Measurements from ENCODE around the gene QRFP. TPM values are rescaled to one million over a fixed set of nuclear protein-coding genes. Genes with fewer than 3 reads are reported as not detected.

QRFP gene
- polyA plus RNA-seq, 3 donors from 2014 or later: not detected

GRCh38 chr9:130890124-130890523 is 6.5 kb downstream of the QRFP start:
- Mint-ChIP-seq H3K4me3 (no peak overlapping the region), H3K27me3 (ENCODE audit: low read depth in 3 of 3) (peaks cover 0 to 2% (median 0%) of the 10 kb centered on the region in 3 donors), H3K9me3 (no peaks in the 10 kb centered on the region), H3K4me1 (peaks cover 0 to 3% of the 10 kb centered on the region in 2 donors), H3K27ac (no peak overlapping the region), H3K36me3 (peaks cover 7 to 16% (median 8%) of the 10 kb centered on the region in 3 donors)
- no peak for DNase-seq

- H3K4me1 Mint-ChIP-seq: peaks cover 0 to 1% of the 10 kb centered on the region in 2 donors
Observed at GRCh38 chr9:130888146-130888885, 8.3 kb downstream of the QRFP start.

DNA sequence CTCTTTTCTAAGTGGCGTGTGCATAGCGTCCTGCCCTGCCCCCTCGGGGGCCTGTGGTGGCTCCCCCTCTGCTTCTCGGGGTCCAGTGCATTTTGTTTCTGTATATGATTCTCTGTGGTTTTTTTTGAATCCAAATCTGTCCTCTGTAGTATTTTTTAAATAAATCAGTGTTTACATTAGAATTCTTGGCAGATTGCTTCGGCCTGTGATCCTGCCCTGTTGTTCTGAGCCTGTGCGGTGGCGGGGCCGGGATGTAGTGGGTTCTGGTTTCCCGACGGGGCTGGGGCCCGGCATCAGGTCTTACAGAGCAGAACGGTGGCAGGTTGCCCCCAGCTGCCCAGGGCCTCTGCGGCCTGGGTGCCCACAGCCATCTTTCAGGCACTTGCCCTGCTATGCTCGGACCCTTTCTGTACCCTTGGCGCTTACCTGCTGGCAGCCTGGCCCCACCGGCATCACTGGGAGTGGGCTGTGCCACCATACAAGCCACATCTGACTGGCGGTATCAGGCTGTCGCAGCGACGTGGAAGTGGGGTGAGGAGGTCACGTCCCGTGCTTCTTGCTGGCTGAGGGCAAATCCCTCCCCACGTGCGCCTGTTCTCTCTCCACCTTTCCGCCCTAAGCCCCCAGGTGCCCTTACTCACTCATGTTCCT is 9.0 kb downstream of the QRFP start:
- no peak overlapping the region for H3K27ac Mint-ChIP-seq
- H3K36me3 Mint-ChIP-seq: peaks cover 9 to 22% (median 12%) of the 10 kb centered on the region in 3 donors
- DNase-seq: no peak
- peaks cover 0 to 2% (median 0%) of the 10 kb centered on the region in 3 donors for H3K27me3 Mint-ChIP-seq (ENCODE audit: low read depth in 3 of 3)
- no peak overlapping the region for H3K4me3 Mint-ChIP-seq
- H3K9me3 Mint-ChIP-seq: no peaks in the 10 kb centered on the region
- H3K4me1 Mint-ChIP-seq: no peaks in the 10 kb centered on the region

More at GRCh38 chr9:130888146-130888885, 8.3 kb downstream of the QRFP start:
- H3K27me3 Mint-ChIP-seq (ENCODE audit: low read depth in 3 of 3): peaks cover 0 to 2% (median 0%) of the 10 kb centered on the region in 3 donors
- no peak overlapping the region for H3K4me3 Mint-ChIP-seq
- no peaks in the 10 kb centered on the region for H3K9me3 Mint-ChIP-seq
- no peak overlapping the region for H3K27ac Mint-ChIP-seq
- H3K36me3 Mint-ChIP-seq: peaks cover 9 to 22% (median 12%) of the 10 kb centered on the region in 3 donors
- no peak for DNase-seq

DNA sequence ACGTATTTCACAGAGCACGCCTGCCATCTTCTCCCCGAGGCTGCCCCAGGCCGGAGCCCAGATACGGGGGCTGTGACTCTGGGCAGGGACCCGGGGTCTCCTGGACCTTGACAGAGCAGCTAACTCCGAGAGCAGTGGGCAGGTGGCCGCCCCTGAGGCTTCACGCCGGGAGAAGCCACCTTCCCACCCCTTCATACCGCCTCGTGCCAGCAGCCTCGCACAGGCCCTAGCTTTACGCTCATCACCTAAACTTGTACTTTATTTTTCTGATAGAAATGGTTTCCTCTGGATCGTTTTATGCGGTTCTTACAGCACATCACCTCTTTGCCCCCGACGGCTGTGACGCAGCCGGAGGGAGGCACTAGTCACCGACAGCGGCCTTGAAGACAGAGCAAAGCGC is 9.6 kb downstream of the QRFP start:
- no peak for DNase-seq
- peaks cover 0 to under 1% (median 0%) of the 10 kb centered on the region in 3 donors for H3K27me3 Mint-ChIP-seq (ENCODE audit: low read depth in 3 of 3)
- H3K4me1 Mint-ChIP-seq: no peaks in the 10 kb centered on the region
- H3K4me3 Mint-ChIP-seq: no peak overlapping the region
- H3K36me3 Mint-ChIP-seq: peaks cover 9 to 22% (median 12%) of the 10 kb centered on the region in 3 donors
- no peaks in the 10 kb centered on the region for H3K9me3 Mint-ChIP-seq
- H3K27ac Mint-ChIP-seq: no peak overlapping the region

GRCh38 chr9:130885484-130886375 is 10.9 kb downstream of the QRFP start:
- no peaks in the 10 kb centered on the region for H3K4me1 Mint-ChIP-seq
- DNase-seq: no peak
- H3K27me3 Mint-ChIP-seq (ENCODE audit: low read depth in 3 of 3): peaks cover 0 to 2% (median 0%) of the 10 kb centered on the region in 3 donors
- peaks cover 15 to 29% (median 18%) of the 10 kb centered on the region in 3 donors for H3K36me3 Mint-ChIP-seq
- no peak overlapping the region for H3K4me3 Mint-ChIP-seq
- H3K27ac Mint-ChIP-seq: no peak overlapping the region
- H3K9me3 Mint-ChIP-seq: no peaks in the 10 kb centered on the region

DNA sequence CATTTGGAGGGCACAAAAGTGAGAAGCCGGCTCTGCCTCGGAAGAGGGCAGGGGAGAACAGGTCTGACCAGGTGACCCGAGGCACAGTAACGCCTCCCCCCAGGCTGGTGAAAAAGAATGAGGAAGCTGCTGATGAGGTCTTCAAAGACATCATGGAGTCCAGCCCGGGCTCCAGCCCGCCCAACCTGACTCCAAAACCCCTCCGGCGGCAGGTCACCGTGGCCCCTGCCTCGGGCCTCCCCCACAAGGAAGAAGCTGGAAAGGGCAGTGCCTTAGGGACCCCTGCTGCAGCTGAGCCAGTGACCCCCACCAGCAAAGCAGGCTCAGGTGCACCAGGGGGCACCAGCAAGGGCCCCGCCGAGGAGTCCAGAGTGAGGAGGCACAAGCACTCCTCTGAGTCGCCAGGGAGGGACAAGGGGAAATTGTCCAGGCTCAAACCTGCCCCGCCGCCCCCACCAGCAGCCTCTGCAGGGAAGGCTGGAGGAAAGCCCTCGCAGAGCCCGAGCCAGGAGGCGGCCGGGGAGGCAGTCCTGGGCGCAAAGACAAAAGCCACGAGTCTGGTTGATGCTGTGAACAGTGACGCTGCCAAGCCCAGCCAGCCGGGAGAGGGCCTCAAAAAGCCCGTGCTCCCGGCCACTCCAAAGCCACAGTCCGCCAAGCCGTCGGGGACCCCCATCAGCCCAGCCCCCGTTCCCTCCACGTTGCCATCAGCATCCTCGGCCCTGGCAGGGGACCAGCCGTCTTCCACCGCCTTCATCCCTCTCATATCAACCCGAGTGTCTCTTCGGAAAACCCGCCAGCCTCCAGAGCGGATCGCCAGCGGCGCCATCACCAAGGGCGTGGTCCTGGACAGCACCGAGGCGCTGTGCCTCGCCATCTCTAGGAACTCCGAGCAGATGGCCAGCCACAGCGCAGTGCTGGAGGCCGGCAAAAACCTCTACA is 11.8 kb downstream of the QRFP start:
- peaks cover 15 to 31% (median 18%) of the 10 kb centered on the region in 3 donors for H3K36me3 Mint-ChIP-seq
- H3K9me3 Mint-ChIP-seq: no peaks in the 10 kb centered on the region
- no peak for DNase-seq
- H3K27ac Mint-ChIP-seq: peak overlapping the region in 1 of 6 donors; percentile 55
- H3K4me1 Mint-ChIP-seq: no peaks in the 10 kb centered on the region
- peaks cover 0 to 2% (median 0%) of the 10 kb centered on the region in 3 donors for H3K27me3 Mint-ChIP-seq (ENCODE audit: low read depth in 3 of 3)
- no peak overlapping the region for H3K4me3 Mint-ChIP-seq

GRCh38 chr9:130884111-130884531 is 12.5 kb downstream of the QRFP start:
- Mint-ChIP-seq H3K36me3 (peaks cover 15 to 38% (median 18%) of the 10 kb centered on the region in 3 donors), H3K9me3 (no peaks in the 10 kb centered on the region), H3K27me3 (ENCODE audit: low read depth in 3 of 3) (peaks cover 0 to 2% (median 0%) of the 10 kb centered on the region in 3 donors), H3K27ac (no peak overlapping the region), H3K4me1 (no peaks in the 10 kb centered on the region), H3K4me3 (no peak overlapping the region)
- no peak for DNase-seq

- peaks cover 0 to 2% (median 0%) of the 10 kb centered on the region in 3 donors for H3K27me3 Mint-ChIP-seq (ENCODE audit: low read depth in 3 of 3)
- H3K9me3 Mint-ChIP-seq: no peaks in the 10 kb centered on the region
- no peaks in the 10 kb centered on the region for H3K4me1 Mint-ChIP-seq
- H3K36me3 Mint-ChIP-seq: peaks cover 15 to 35% (median 16%) of the 10 kb centered on the region in 3 donors
- no peak for DNase-seq
- no peak overlapping the region for H3K27ac Mint-ChIP-seq
- no peak overlapping the region for H3K4me3 Mint-ChIP-seq
Observed at GRCh38 chr9:130883479-130883878, 13.1 kb downstream of the QRFP start.

- peaks cover 0 to 2% (median 0%) of the 10 kb centered on the region in 3 donors for H3K27me3 Mint-ChIP-seq (ENCODE audit: low read depth in 3 of 3)
- no peaks in the 10 kb centered on the region for H3K9me3 Mint-ChIP-seq
- DNase-seq: no peak
- H3K27ac Mint-ChIP-seq: no peak overlapping the region
- H3K36me3 Mint-ChIP-seq: peaks cover 15 to 31% (median 15%) of the 10 kb centered on the region in 3 donors
- no peaks in the 10 kb centered on the region for H3K4me1 Mint-ChIP-seq
- H3K4me3 Mint-ChIP-seq: no peak overlapping the region
Observed at GRCh38 chr9:130882696-130883225, 13.9 kb downstream of the QRFP start.

- Mint-ChIP-seq H3K27ac (no peak overlapping the region), H3K9me3 (no peaks in the 10 kb centered on the region), H3K27me3 (ENCODE audit: low read depth in 3 of 3) (peaks cover 0 to 2% (median 0%) of the 10 kb centered on the region in 3 donors), H3K4me1 (no peaks in the 10 kb centered on the region), H3K36me3 (peaks cover 10 to 27% (median 14%) of the 10 kb centered on the region in 3 donors), H3K4me3 (no peak overlapping the region)
- no peak for DNase-seq
Observed at GRCh38 chr9:130881516-130881915, 15.1 kb downstream of the QRFP start.

DNA sequence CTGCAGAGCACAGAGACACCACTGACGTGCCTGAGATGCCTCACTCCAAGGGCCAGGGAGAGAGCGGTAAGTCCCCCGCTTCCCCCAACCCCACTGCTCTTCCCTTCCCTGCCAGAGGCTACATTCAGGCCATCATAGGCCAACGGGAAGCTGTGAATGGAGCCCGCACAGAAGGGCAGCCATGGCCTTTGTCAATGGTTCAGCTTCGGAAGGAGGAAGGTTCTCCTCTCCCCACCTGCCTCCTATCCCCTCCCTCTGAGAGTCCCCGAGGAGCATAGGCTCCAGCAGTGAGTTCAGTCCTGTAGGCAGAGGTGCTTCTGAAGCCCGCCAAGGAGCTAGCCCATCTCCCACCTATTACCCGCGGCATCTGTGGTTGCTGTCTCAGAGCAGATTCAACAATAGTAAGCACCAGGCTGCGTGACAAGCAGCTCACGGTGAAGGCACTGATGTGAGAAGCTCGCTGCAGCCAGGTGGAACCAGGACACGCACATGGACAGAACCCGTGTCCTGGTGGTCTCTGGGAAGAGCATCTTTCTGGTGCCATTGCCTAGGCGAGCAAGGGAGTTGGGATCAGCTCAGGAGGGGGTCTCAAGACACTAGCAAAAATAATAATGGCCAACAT is 15.9 kb downstream of the QRFP start:
- peaks cover 0 to 2% (median 0%) of the 10 kb centered on the region in 3 donors for H3K27me3 Mint-ChIP-seq (ENCODE audit: low read depth in 3 of 3)
- H3K36me3 Mint-ChIP-seq: peaks cover 10 to 27% (median 14%) of the 10 kb centered on the region in 3 donors
- H3K4me1 Mint-ChIP-seq: no peaks in the 10 kb centered on the region
- no peaks in the 10 kb centered on the region for H3K9me3 Mint-ChIP-seq
- DNase-seq: no peak
- no peak overlapping the region for H3K27ac Mint-ChIP-seq
- no peak overlapping the region for H3K4me3 Mint-ChIP-seq

GRCh38 chr9:130879863-130880411 is 16.7 kb downstream of the QRFP start:
- Mint-ChIP-seq H3K36me3 (peaks cover 11 to 30% (median 14%) of the 10 kb centered on the region in 3 donors), H3K9me3 (no peaks in the 10 kb centered on the region), H3K27ac (no peak overlapping the region), H3K27me3 (ENCODE audit: low read depth in 3 of 3) (peaks cover 1 to 2% (median 2%) of the 10 kb centered on the region in 3 donors), H3K4me1 (no peaks in the 10 kb centered on the region), H3K4me3 (no peak overlapping the region)
- no peak for DNase-seq

Measured in immature natural killer cell (primary cell).